AG10803 (cell line): Measurements from ENCODE around the gene ERRFI1.

Experiments
- DNase-seq: peaks from one replicate; pipeline ENCODE4 v3.0.0; 2010; ENCODE audit warnings: low read depth
- H3K4me3 ChIP-seq: 2 replicates; pipeline ENCODE4 v1.5.1; 2011; ENCODE audit warnings: mild to moderate bottlenecking, low read length, control low read depth
- TF ChIP-seq, protein P1 (sequence below): conservative IDR thresholded peaks from 2 replicates; pipeline ENCODE4 v1.5.1; 2011; ENCODE audit warnings: mild to moderate bottlenecking, low read length, control low read depth, inconsistent platforms

The ERRFI1 gene

GRCh38 chr1:8009043-8010002 is 16.8 kb downstream of the ERRFI1 start:
- TF ChIP-seq, protein P1, sequence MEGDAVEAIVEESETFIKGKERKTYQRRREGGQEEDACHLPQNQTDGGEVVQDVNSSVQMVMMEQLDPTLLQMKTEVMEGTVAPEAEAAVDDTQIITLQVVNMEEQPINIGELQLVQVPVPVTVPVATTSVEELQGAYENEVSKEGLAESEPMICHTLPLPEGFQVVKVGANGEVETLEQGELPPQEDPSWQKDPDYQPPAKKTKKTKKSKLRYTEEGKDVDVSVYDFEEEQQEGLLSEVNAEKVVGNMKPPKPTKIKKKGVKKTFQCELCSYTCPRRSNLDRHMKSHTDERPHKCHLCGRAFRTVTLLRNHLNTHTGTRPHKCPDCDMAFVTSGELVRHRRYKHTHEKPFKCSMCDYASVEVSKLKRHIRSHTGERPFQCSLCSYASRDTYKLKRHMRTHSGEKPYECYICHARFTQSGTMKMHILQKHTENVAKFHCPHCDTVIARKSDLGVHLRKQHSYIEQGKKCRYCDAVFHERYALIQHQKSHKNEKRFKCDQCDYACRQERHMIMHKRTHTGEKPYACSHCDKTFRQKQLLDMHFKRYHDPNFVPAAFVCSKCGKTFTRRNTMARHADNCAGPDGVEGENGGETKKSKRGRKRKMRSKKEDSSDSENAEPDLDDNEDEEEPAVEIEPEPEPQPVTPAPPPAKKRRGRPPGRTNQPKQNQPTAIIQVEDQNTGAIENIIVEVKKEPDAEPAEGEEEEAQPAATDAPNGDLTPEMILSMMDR: no peak
- no peak overlapping the region for H3K4me3 ChIP-seq
- no peak for DNase-seq

DNA sequence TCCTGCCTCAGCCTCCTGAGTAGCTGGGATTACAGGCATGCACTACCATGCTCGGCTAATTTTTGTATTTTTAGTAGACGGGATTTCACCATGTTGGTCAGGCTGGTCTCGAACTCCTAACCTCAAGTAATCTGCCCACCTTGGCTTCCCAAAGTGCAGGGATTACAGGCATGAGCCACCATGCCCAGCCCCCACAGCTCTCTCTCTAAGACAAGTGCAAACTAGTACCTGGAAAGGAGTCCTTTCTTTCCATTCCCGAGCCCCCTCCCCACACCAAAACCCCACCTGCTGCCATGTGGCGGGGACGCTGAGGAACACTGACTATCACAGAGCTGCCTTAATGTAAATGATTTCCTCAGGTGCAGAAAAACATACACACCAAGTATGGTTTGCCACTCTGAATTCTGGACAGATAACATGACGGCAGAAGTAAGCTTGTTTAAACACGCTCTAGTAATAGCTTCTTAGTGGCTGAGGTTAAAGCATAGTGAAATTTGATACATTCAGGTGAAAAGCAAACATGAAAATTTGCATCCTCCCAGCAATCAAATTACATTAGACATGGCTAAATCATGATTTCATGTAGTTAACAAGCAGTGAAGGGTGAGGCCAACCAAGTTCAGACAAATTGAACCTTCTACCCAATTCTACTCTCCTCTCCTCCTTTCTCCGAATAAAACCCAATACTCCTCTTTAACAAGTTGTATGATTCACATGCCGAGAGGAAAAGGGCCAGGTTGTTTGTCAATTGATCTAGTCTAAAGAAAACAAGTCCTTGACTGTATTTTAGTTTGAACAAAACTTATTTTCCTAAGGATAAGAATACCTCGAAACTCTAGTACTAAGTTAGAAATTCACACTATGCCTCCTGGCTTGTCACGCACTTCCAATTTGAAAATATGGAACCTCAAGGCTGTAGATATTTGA is 19.8 kb downstream of the ERRFI1 start:
- TF ChIP-seq, protein P1: no peak
- DNase-seq: no peak
- no peak overlapping the region for H3K4me3 ChIP-seq

- peak; percentile 99 for DNase-seq
These were observed 21.1 kb downstream of the ERRFI1 start for GRCh38 chr1:8004803-8005573.

DNA sequence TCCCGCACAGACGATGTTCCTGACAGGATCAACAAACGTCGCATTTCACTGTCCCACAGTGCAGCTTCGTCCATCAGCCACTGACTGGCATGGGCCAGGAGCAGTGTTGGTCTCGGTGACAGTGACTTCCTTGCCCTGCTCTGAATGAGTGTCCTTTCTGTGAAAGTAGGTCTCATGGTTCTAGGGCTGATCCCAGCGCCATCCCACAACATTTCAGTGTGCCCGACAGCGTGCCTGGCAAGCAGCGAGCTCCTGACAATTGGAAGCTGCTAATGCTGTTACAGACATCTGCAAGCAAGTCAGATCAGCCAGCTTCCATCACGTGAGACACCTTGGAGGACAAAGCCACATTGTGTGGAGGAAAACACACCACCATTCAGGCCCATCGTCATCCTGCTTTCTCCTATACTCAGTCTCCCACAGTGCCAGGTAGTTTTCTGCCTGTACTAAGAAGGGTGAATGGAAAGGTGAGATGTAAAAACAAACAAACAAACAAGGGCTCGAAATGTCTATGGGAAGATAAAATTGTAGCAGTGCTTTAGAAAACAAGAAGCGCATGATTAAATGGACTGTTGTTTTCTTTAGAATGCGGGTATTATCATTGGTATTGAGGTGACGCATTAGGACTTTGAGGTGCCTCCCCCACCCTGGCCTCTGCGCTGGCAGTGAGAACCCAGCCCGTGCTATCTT is 21.9 kb downstream of the ERRFI1 start:
- peak; percentile 50 for DNase-seq
- TF ChIP-seq, protein P1: no peak
- H3K4me3 ChIP-seq: peak overlapping the region; percentile 33

More at GRCh38 chr1:8004803-8005573, 21.1 kb downstream of the ERRFI1 start:
- peak overlapping the region; percentile 36 for H3K4me3 ChIP-seq
- TF ChIP-seq, protein P1: no peak

DNA sequence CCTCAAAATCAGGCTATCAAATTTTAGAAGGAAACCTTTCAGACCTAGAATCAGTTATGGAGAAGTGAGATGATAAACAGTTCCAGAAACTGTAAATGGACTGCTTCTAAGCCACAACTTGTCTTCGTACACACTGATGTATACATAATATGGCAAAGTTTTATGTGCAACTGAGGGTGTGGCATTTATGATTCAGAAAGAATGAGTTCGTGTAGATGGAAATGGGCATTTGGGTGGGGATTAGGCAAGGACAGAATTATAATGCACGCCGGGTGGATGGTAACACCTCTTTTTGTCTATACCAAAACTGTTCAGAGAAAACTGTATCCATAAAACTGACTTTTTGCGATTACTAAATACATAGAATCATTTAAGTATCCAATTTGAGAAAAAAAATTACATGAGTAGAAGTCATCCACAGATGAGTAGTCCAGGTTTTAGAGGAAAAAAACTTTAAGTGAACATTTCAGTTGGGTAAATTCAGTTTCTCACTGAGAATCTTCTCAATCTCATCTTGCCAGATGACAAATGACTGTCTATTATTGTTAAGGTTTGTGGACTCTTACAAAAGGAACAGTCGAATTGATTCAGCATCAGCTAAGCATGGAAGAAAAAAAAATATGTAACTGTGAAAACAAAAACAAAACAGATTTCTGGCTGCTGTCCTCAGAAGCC is 22.5 kb downstream of the ERRFI1 start:
- TF ChIP-seq, protein P1: no peak
- H3K4me3 ChIP-seq: no peak overlapping the region
- no peak for DNase-seq

GRCh38 chr1:8002921-8003320 is 23.2 kb downstream of the ERRFI1 start:
- no peak overlapping the region for H3K4me3 ChIP-seq
- TF ChIP-seq, protein P1: no peak
- peak; percentile 62 for DNase-seq
